Astrocyte of the hippocampus (primary cell): ENCODE measurements around the gene CCRL2.
"Not testable (repeated sequence)": the region's sequence is repeated elsewhere in the genome, so short reads cannot be mapped to it uniquely, and the experiment has no call there.

Experiments
- DNase-seq: peaks from one replicate; pipeline ENCODE4 v3.0.0; 2011; ENCODE audit warnings: low read depth, low spot score

Gene CCRL2

GRCh38 chr3:46402902-46403301, 4.2 kb upstream of the CCRL2 start:
- not testable (repeated sequence) for DNase-seq

GRCh38 chr3:46405301-46406019, 1.6 kb upstream of the CCRL2 start:
- no peak for DNase-seq

GRCh38 chr3:46406443-46406787, 644 bp upstream of the CCRL2 start:
- DNase-seq = no peak

- DNase-seq = no peak
These were observed 911 bp downstream of the CCRL2 start for GRCh38 chr3:46407970-46408369.

- DNase-seq = no peak
These were observed 1.8 kb downstream of the CCRL2 start for GRCh38 chr3:46408853-46409252.

- no peak for DNase-seq
These were observed 2.9 kb downstream of the CCRL2 start for GRCh38 chr3:46409739-46410489.

- peak; percentile 37 for DNase-seq
These were observed 3.6 kb downstream of the CCRL2 start for GRCh38 chr3:46410669-46411068.

- DNase-seq = no peak
These were observed 4.2 kb downstream of the CCRL2 start for GRCh38 chr3:46411271-46411670.

- no peak for DNase-seq
These were observed 5.8 kb downstream of the CCRL2 start for GRCh38 chr3:46412786-46413298.

GRCh38 chr3:46413951-46414350, 6.9 kb downstream of the CCRL2 start:
- no peak for DNase-seq

- no peak for DNase-seq
These were observed 7.7 kb downstream of the CCRL2 start for GRCh38 chr3:46414739-46415138.

GRCh38 chr3:46416125-46416810, 9.2 kb downstream of the CCRL2 start:
- no peak for DNase-seq

- no peak for DNase-seq
These were observed 9.9 kb downstream of the CCRL2 start for GRCh38 chr3:46416811-46417510.

GRCh38 chr3:46417841-46418611, 11.0 kb downstream of the CCRL2 start:
- no peak for DNase-seq

- no peak for DNase-seq
These were observed 12.8 kb downstream of the CCRL2 start for GRCh38 chr3:46419816-46420215.

- no peak for DNase-seq
These were observed 13.9 kb downstream of the CCRL2 start for GRCh38 chr3:46420931-46421330.

GRCh38 chr3:46422617-46423016, 15.6 kb downstream of the CCRL2 start:
- DNase-seq = no peak

- no peak for DNase-seq
These were observed 16.5 kb downstream of the CCRL2 start for GRCh38 chr3:46423588-46423987.

GRCh38 chr3:46426476-46426875, 19.4 kb downstream of the CCRL2 start:
- not testable (repeated sequence) for DNase-seq

GRCh38 chr3:46427404-46427803, 20.3 kb downstream of the CCRL2 start:
- DNase-seq = not testable (repeated sequence)
